ENCODE measurements around the gene NEGR1. TPM values are rescaled to one million over a fixed set of nuclear protein-coding genes. Genes with fewer than 3 reads are reported as not detected.

The NEGR1 gene
- total and polyA plus RNA-seq, 4 donors, result 0.08 to 0.14 (median 0.12) TPM; not detected in 1

- no peak for TF ChIP-seq FOXA2 (IDR thresholded peaks at IDR 0.05)
- TF ChIP-seq REST (IDR thresholded peaks at IDR 0.05), result no peak
- no peak for TF ChIP-seq ATF3 (IDR thresholded peaks at IDR 0.05)
- TF ChIP-seq FOXA1 (IDR thresholded peaks at IDR 0.05), result no peak
- TF ChIP-seq NR2F2 (IDR thresholded peaks at IDR 0.05), result no peak
- TF ChIP-seq RAD21 (IDR thresholded peaks at IDR 0.05), result no peak
- TF ChIP-seq RXRA (IDR thresholded peaks at IDR 0.05), result no peak
- no peak for TF ChIP-seq CTCF (IDR thresholded peaks at IDR 0.05; ENCODE audit: low read depth, low read length, missing input control)
- TF ChIP-seq ZBTB33 (IDR thresholded peaks at IDR 0.05), result no peak
- WGBS, result 87% methylated on average over 2 of the region's 2 CpGs
- H3K27ac ChIP-seq (ENCODE audit: low read depth in 1 of 2, low read length in 2 of 2), result no peak overlapping the region
These were observed 362.4 kb downstream of the NEGR1 start for GRCh38 chr1:71919811-71920509.

GRCh38 chr1:71918630-71919029 lies 363.7 kb downstream of the NEGR1 start:
- Histone ChIP-seq H3K4me3 (ENCODE audit: low read depth in 1 of 3, low read length in 3 of 3) (no peak overlapping the region), H3K27ac (ENCODE audit: low read depth in 1 of 2, low read length in 2 of 2) (peak overlapping the region in 1 of 2 donors; percentile 7), H3K36me3 (ENCODE audit: control insufficient read depth in 4 of 4, insufficient read depth in 3 of 4, low read depth in 1 of 4, low read length in 3 of 4) (no peaks in the 10 kb centered on the region), H3K27me3 (ENCODE audit: control insufficient read depth in 4 of 4, insufficient read depth in 4 of 4, low read length in 3 of 4) (no peaks in the 10 kb centered on the region), H3K4me1 (ENCODE audit: control insufficient read depth in 4 of 4, insufficient read depth in 4 of 4, low read length in 3 of 4) (peaks cover 0 to 23% (median 15%) of the 10 kb centered on the region in 4 donors), H3K9me3 (ENCODE audit: control insufficient read depth in 4 of 4, low read length in 3 of 4) (no peaks in the 10 kb centered on the region), H3K9ac (ENCODE audit: low read depth in 1 of 2, low read length in 2 of 2) (no peak overlapping the region)
- 27% methylated on average over 3 of the region's 3 CpGs for WGBS
- no peak for DNase-seq (ENCODE audit: low spot score)
- peak; percentile 28 for TF ChIP-seq FOXA2 (IDR thresholded peaks at IDR 0.05)
- peak; percentile 12 for TF ChIP-seq ZBTB33 (IDR thresholded peaks at IDR 0.05)
- no peak for TF ChIP-seq TAF1 (conservative IDR thresholded peaks at IDR 0.05)
- peak; percentile 74 for TF ChIP-seq ATF3 (IDR thresholded peaks at IDR 0.05)
- no peak for TF ChIP-seq YY1 (IDR thresholded peaks at IDR 0.05)
- peak; percentile 70 to 79 for TF ChIP-seq HNF4A (conservative IDR thresholded peaks at IDR 0.05)
- peak; percentile 65 for TF ChIP-seq SP1 (IDR thresholded peaks at IDR 0.05)
- peak; percentile 55 to 74 for TF ChIP-seq RXRA (IDR thresholded peaks at IDR 0.05)
- TF ChIP-seq REST (IDR thresholded peaks at IDR 0.05), result no peak
- no peak for TF ChIP-seq NR2F2 (IDR thresholded peaks at IDR 0.05)
- peak; percentile 30 for TF ChIP-seq HNF4G (IDR thresholded peaks at IDR 0.05)
- TF ChIP-seq RAD21 (IDR thresholded peaks at IDR 0.05), result peak in 1 of 2 donors; percentile 40

More at GRCh38 chr1:71919811-71920509, 362.4 kb downstream of the NEGR1 start:
- Histone ChIP-seq H3K4me1 (ENCODE audit: control insufficient read depth in 4 of 4, insufficient read depth in 4 of 4, low read length in 3 of 4) (peaks cover 0 to 23% (median 15%) of the 10 kb centered on the region in 4 donors), H3K9ac (ENCODE audit: low read depth in 1 of 2, low read length in 2 of 2) (no peak overlapping the region), H3K27me3 (ENCODE audit: control insufficient read depth in 4 of 4, insufficient read depth in 4 of 4, low read length in 3 of 4) (no peaks in the 10 kb centered on the region), H3K36me3 (ENCODE audit: control insufficient read depth in 4 of 4, insufficient read depth in 3 of 4, low read depth in 1 of 4, low read length in 3 of 4) (no peaks in the 10 kb centered on the region), H3K9me3 (ENCODE audit: control insufficient read depth in 4 of 4, low read length in 3 of 4) (no peaks in the 10 kb centered on the region), H3K4me3 (ENCODE audit: low read depth in 1 of 3, low read length in 3 of 3) (no peak overlapping the region)
- no peak for DNase-seq (ENCODE audit: low spot score)
